ENCODE measurements around the gene HELB.

DNA sequence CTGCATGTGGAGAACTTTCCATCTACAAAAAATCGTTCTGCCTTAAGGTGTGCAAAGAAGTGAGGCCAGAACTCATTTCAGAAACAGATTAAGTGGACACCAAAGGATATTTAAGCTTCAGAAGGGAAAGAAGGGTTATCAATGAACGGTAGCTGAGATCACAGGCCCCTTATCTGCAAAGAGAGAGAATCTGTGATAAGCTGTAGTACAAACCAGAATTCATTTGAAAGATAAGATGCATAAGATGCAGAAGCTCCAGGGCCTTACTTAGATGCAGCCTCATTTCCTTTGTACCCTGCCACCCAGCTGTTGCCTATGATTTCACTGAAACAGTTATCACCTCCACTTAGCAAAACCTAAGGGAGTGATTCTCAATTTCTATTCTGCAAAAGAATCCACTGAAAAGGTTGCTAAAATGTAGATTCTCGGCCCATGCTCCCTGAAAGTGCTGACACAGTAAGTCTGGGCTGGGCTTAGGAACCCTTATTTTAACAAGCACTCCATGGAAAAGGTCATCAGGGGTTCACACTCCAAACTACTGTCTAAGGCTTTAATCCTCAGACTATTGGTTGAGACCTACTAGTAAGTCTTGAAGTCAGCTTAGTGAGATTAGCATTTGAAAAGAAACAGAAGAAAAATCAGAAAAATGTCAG lies 64.8 kb downstream of the HELB start:
- TF ChIP-seq POLR2AphosphoS5 (IDR thresholded peaks at IDR 0.05; ENCODE audit: low read depth, low read length) (no peak), POLR2A (IDR thresholded peaks at IDR 0.05; ENCODE audit: low read depth, low read length) (no peak)

Data from GM12891 (cell line).